Measurements from ENCODE around the gene RRP1.

DNA sequence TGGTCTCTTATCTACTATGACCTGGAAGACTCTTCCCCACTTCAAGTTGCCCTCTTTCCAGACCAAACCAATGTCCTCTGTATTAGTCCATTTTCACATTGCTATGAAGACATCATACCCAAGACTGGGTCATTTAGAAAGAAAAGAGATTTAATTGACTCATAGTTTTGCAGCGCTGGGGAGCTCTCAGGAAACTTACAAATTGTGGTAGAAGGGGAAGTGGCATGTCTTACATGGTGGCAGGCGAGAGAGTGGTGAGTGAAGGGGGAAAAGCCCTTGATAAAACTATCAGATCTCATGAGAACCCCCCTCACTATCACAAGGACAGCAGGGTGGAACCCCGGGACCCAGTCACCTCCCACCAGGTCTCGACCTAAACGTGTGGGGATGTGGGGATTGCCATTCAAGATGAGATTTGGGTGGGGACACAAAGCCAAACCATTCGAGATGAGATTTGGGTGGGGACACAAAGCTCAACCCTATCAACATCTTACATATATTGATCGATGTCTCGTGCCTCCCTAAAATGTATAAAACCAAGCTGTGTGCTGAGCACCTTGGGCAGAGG lies 61.4 kb downstream of the RRP1 start:
- no peak for TF ChIP-seq POLR2A (IDR thresholded peaks at IDR 0.05)
- TF ChIP-seq, protein P1, sequence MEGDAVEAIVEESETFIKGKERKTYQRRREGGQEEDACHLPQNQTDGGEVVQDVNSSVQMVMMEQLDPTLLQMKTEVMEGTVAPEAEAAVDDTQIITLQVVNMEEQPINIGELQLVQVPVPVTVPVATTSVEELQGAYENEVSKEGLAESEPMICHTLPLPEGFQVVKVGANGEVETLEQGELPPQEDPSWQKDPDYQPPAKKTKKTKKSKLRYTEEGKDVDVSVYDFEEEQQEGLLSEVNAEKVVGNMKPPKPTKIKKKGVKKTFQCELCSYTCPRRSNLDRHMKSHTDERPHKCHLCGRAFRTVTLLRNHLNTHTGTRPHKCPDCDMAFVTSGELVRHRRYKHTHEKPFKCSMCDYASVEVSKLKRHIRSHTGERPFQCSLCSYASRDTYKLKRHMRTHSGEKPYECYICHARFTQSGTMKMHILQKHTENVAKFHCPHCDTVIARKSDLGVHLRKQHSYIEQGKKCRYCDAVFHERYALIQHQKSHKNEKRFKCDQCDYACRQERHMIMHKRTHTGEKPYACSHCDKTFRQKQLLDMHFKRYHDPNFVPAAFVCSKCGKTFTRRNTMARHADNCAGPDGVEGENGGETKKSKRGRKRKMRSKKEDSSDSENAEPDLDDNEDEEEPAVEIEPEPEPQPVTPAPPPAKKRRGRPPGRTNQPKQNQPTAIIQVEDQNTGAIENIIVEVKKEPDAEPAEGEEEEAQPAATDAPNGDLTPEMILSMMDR (IDR thresholded peaks at IDR 0.05): no peak

Measured in lower leg skin (tissue), 3 donors.